GM20431 (cell line): ENCODE data around the gene URB2.
"Not testable (repeated sequence)": the region's sequence is repeated elsewhere in the genome, so short reads cannot be mapped to it uniquely, and the experiment has no call there.

Experiments
- in situ Hi-C: fragments of 300-500 bp; cut with MseI, MboI; formaldehyde crosslinking; loops from one replicate; pipeline ENCODE4 v1.15.0; 2020; ENCODE audit warnings: low sequenced_read_pairs; ENCODE audit not compliant: unreplicated experiment

URB2 gene

GRCh38 chr1:229608590-229608989 is 17.5 kb upstream of the URB2 start:
- in situ Hi-C loops: no loop called here

DNA sequence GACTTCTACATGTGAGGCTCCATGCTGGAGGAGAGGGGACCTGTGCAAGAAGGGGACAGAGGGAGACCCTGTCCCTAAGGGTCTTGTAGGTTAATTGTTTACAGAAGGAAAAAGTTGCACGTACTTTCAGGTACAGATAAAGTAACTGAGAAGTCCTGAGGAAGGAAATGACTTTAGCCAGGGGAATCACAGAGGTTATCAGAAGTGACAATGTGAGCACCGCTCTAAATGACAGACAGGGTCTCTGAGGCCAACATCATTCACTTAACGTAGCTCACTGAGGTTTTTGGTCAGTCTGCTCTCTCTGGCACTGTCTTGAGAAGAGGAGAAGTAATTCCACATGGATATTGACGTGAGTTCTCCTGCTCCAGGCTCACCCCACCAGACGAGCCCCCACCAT is 12.1 kb upstream of the URB2 start:
- in situ Hi-C loops: loop anchor here (10.0 kb wide), 1 partner anchor 49 kb away; no protein-coding TSS in a partner anchor

- in situ Hi-C loops: loop anchor here (10.0 kb wide), 1 partner anchor 50 kb away; no protein-coding TSS in a partner anchor
Observed at GRCh38 chr1:229614701-229615100, 11.3 kb upstream of the URB2 start.

- in situ Hi-C loops: loop anchor here (10.0 kb wide), 1 partner anchor 53 kb away; no protein-coding TSS in a partner anchor
Observed at GRCh38 chr1:229617351-229618100, 8.5 kb upstream of the URB2 start.

DNA sequence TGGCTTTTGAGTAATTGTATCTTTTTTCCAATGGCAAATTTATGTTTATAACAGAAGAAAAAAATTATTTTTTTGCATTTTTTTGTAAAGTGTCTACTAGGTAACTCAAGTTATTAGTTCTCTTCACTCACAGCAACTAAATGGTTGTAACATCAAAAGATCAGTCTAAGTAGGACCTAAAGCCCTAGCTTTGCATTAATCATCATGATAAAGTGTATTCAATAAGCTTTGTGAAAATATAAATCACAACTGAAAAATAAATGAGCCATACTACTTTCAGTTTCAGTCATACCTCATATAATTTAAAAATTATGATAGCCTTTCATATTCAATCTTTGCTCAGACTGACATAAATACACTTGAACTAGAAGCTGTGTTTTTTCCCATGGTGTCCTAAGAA is 7.0 kb upstream of the URB2 start:
- in situ Hi-C loops: loop anchor here (10.0 kb wide), 1 partner anchor 54 kb away; no protein-coding TSS in a partner anchor

DNA sequence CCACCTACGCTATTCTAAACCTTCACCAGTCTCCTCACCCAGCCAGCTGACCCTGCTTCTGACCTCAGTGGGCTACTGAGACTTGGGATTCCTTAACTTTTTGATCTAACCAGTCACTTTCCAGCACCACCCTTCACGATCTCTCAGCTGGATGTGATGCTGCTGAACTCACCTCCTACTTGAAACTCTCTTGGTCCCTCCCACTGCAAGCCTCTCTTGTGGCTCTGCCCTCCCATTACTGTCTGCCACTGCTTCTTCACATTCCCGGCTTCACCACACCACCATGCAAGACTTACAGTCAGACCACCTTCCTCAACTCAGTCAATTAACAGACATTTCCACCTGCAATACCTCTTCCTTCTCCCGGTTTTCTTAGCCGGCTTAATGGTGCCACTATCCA is 6.4 kb upstream of the URB2 start:
- in situ Hi-C loops: loop anchor here (10.0 kb wide), 1 partner anchor 55 kb away; no protein-coding TSS in a partner anchor

- in situ Hi-C loops: no loop called here
Observed at GRCh38 chr1:229620876-229621275, 5.2 kb upstream of the URB2 start.

GRCh38 chr1:229621663-229622062 is 4.4 kb upstream of the URB2 start:
- in situ Hi-C loops: no loop called here

DNA sequence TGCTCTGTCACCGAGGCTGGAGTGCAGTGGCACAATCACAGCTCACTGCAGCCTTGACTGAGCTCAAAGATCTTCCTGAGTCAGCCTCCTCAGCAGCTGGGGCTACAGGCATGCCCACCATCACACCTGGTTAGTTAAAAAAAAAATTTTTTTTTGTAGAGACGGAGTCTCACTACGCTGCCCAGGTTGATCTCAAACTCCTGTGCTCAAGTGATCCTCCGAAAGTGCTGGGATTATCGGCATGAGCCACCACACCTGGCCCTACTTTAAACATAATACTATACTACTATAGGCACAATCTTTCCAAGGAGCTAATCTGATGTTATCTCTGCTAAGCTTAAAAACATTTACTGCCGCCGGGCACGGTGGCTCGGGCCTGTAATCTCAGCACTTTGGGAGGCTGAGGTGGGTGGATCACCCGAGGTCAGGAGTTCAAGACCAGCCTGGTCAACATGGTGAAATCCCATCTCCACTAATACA is 3.4 kb upstream of the URB2 start:
- in situ Hi-C loops: not testable (repeated sequence)

GRCh38 chr1:229623225-229623624 is 2.8 kb upstream of the URB2 start:
- in situ Hi-C loops: no loop called here

GRCh38 chr1:229623838-229624237 is 2.2 kb upstream of the URB2 start:
- in situ Hi-C loops: no loop called here

DNA sequence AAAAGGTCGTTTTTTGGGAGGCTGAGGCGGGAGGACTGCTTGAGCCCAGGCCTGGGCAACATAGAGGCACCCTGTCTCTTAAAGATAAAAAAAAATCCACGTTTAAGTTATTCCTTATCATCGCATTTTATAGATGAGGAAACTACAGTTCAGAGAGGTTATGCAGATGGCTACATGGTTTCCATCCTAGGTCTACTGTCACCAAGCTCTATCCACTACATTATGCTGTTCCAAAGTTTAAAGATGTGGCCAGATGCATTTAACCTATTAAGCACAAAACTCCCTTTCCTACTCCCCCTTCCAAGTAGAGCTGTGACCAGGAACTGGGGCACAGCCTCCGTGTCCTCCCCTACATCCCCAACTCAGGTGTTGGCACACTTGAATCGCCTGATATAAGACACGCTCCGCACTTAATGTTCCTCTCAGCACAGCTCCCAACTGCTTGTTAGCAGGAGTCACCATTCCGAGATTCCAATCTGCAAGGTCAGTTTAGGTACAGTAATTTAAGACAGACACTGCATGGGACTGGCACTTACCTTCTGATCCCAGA is 1.5 kb upstream of the URB2 start:
- in situ Hi-C loops: no loop called here

- in situ Hi-C loops: no loop called here
Observed at GRCh38 chr1:229625071-229625914, 754 bp upstream of the URB2 start.

DNA sequence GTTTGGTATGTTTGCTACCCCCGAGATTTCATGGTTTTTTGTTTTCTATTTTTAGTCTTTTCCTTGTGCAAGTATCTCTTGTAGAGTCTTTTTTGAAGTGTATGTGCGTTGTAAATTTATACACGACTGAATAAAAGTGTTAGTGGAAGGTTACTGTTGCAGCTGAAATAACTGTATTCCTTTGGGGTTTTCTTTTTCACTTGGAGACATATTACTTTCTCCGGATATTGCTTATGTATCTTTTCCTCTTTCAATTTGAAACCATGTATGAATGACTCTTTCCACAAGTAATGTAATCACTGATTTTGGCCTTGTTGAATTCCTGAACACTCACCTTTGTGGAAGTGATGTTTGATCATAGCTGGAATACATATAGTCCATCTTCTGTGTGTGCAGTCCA is 956 bp downstream of the URB2 start:
- in situ Hi-C loops: no loop called here

DNA sequence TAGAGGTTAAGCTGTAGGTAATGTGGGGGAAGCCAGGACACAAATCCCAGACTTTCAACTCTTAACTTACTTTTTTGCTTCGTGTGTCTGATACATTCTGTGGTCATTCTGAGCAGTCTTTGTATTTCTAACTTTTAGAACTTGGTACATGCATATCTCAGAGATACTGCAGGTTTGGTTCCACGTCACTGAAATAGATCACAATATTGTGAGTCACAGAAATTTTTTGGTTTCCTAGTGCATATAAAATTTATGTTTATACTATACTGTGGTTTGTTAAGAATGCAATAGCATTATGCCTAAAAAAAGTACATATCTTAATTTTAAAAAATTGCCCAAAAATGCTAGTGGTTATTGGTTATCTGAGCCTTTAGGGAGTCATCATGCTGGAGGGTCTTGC is 3.2 kb downstream of the URB2 start:
- in situ Hi-C loops: no loop called here

GRCh38 chr1:229631148-229631547 is 5.1 kb downstream of the URB2 start:
- in situ Hi-C loops: no loop called here

DNA sequence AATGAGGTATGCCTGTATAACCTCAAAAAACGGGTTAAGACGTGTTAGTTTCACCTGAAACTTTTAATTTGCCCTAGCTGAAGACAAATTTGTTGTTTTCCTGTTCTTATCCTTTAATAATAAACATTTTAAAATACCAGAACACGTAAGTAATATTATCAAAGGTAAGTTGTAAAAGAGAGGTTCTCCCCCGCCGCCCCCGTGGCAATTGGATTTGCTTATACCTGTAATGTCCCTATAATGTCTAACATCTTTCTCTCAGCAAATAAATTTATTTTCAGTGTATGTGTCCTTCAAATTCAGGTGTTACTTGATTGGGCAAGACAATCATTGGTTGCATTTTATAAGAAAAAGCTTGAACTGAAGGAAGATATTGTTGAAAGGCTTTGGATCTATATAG is 5.9 kb downstream of the URB2 start:
- in situ Hi-C loops: no loop called here

DNA sequence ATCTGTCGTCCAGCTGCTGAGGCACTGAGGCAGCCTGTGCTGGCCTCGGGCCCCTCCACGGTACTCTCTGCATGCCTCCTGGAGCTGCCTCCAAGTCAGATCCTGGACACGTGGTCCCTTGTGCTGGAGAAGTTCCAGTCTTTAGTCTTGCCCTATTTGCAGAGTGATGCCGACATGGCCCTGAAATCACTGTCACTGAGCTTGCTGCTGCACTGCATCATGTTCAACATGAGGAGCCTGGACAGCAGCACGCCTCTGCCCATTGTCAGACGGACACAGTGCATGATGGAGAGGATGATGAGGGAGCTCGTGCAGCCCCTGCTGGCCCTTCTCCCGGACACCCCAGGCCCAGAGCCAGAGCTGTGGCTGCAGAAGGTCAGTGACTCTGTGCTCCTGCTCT is 10.0 kb downstream of the URB2 start:
- in situ Hi-C loops: no loop called here

GRCh38 chr1:229637746-229638145 is 11.7 kb downstream of the URB2 start:
- in situ Hi-C loops: no loop called here

- in situ Hi-C loops: no loop called here
Observed at GRCh38 chr1:229640455-229640854, 14.4 kb downstream of the URB2 start.

DNA sequence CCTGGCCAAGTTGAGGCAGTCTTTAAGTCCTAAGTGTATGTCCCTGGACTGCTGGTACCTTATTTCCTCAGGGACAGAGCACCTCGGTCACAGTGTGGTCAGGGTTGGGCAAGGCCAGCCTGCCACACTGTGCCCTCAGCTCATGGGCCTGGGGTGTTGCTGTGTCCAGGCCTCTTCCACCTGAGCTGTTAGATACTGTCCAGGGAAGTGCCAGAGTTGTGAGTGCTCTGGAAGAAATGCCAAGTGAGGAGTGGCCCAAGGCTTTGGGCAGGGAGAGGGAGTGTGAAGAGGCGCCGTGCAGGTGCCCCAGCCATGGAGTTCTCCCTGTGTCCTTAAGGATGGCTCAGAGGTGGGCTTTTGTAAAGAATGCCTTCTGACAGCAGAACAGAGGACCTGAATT is 15.3 kb downstream of the URB2 start:
- in situ Hi-C loops: no loop called here
